BLaER1 treated with 17β-estradiol and CSF1 and Interleukin-3, amounts not matched to agents 10 nM and 100 nM (cell line): ENCODE results near the gene HK2.

Experiments
- H3K27ac ChIP-seq, 11 experiments: shearing (Covaris generic); formaldehyde crosslinking; 2 replicates each; pipeline ENCODE4 v1.8.1; 2022
- H3K27me3 ChIP-seq, 11 experiments: shearing (Covaris generic); formaldehyde crosslinking; 2 replicates each; pipeline ENCODE4 v1.8.1; 2022
- H3K36me3 ChIP-seq, 11 experiments: shearing (Covaris generic); formaldehyde crosslinking; 2 replicates each; pipeline ENCODE4 v1.8.1; 2022
- H3K4me1 ChIP-seq, 10 experiments: shearing (Covaris generic); formaldehyde crosslinking; 2 replicates each; pipeline ENCODE4 v1.8.1; 2022
- H3K4me2 ChIP-seq, 11 experiments: shearing (Covaris generic); formaldehyde crosslinking; 2 replicates each; pipeline ENCODE4 v1.8.1; 2022
- H3K4me3 ChIP-seq, 10 experiments: shearing (Covaris generic); formaldehyde crosslinking; 2 replicates each; pipeline ENCODE4 v1.8.1; 2022
- H3K9ac ChIP-seq, 11 experiments: shearing (Covaris generic); formaldehyde crosslinking; 2 replicates each; pipeline ENCODE4 v1.8.1; 2022
- H3K9me3 ChIP-seq, 11 experiments: shearing (Covaris generic); formaldehyde crosslinking; replicated peaks in 1 of 11; 2 replicates each; pipeline ENCODE4 v1.8.1; 2022
- H4K20me1 ChIP-seq, 11 experiments: shearing (Covaris generic); formaldehyde crosslinking; 2 replicates each; pipeline ENCODE4 v1.8.1; 2022
- Cebpa-rat ChIP-seq, 11 experiments: shearing (Covaris generic); IDR thresholded peaks; 2 replicates each; pipeline ENCODE4 v1.8.1; 2022

The HK2 gene

GRCh38 chr2:74864728-74865722 lies 31.1 kb downstream of the HK2 start:
- H3K9ac ChIP-seq: no peak overlapping the region
- peaks cover 72 to 93% (median 79%) of the 10 kb centered on the region in 10 experiments for H3K4me1 ChIP-seq
- TF ChIP-seq Cebpa-rat (IDR thresholded peaks at IDR 0.05): no peak
- peaks cover 60 to 100% (median 85%) of the 10 kb centered on the region in 11 experiments; a peak in 21 of 22 replicates for H4K20me1 ChIP-seq
- no peak overlapping the region for H3K4me3 ChIP-seq
- no peaks in the 10 kb centered on the region for H3K27me3 ChIP-seq
- peak overlapping the region; percentile 41 to 65 (median 55) for H3K4me2 ChIP-seq
- H3K27ac ChIP-seq: peak overlapping the region in 9 of 11 experiments; percentile 5 to 61 (median 21); a peak in 14 of 22 replicates
- peaks cover 0 to 9% (median 0%) of the 10 kb centered on the region in 11 experiments; a peak in 5 of 22 replicates for H3K9me3 ChIP-seq
- H3K36me3 ChIP-seq: peaks cover 76 to 100% (median 99%) of the 10 kb centered on the region in 11 experiments

- Histone ChIP-seq H3K36me3 (peaks cover 81 to 100% (median 99%) of the 10 kb centered on the region in 11 experiments), H3K9ac (peak overlapping the region in 1 of 11 experiments; percentile 14; a peak in 1 of 22 replicates), H4K20me1 (peaks cover 62 to 100% (median 80%) of the 10 kb centered on the region in 11 experiments; a peak in 21 of 22 replicates), H3K4me3 (no peak overlapping the region), H3K4me2 (peak overlapping the region; percentile 41 to 65 (median 55); a peak in 21 of 22 replicates), H3K27me3 (no peaks in the 10 kb centered on the region), H3K27ac (peak overlapping the region in 8 of 11 experiments; percentile 8 to 61 (median 25); a peak in 14 of 22 replicates), H3K9me3 (peaks cover 0 to 12% (median 0%) of the 10 kb centered on the region in 11 experiments; a peak in 5 of 22 replicates), H3K4me1 (peaks cover 81 to 100% (median 86%) of the 10 kb centered on the region in 10 experiments)
- TF ChIP-seq Cebpa-rat (IDR thresholded peaks at IDR 0.05): no peak
These were observed 32.1 kb downstream of the HK2 start for GRCh38 chr2:74865770-74866674.

- Histone ChIP-seq H3K27ac (peak overlapping the region in 6 of 11 experiments; percentile 1 to 32 (median 10); a peak in 6 of 22 replicates), H3K9me3 (peaks cover 0 to 12% (median 0%) of the 10 kb centered on the region in 11 experiments; a peak in 5 of 22 replicates), H3K36me3 (peaks cover 81 to 100% (median 100%) of the 10 kb centered on the region in 11 experiments), H3K4me2 (peak overlapping the region in 9 of 11 experiments; percentile 30 to 63 (median 49); a peak in 15 of 22 replicates), H3K4me1 (peaks cover 86 to 100% (median 96%) of the 10 kb centered on the region in 10 experiments), H3K27me3 (no peaks in the 10 kb centered on the region), H4K20me1 (peaks cover 46 to 100% (median 74%) of the 10 kb centered on the region in 11 experiments; a peak in 21 of 22 replicates), H3K9ac (peak overlapping the region in 1 of 11 experiments; percentile 7; a peak in 2 of 22 replicates), H3K4me3 (no peak overlapping the region)
- no peak for TF ChIP-seq Cebpa-rat (IDR thresholded peaks at IDR 0.05)
These were observed 34.1 kb downstream of the HK2 start for GRCh38 chr2:74867841-74868658.

- peak overlapping the region in 2 of 11 experiments; percentile 2 to 4; a peak in 1 of 22 replicates for H3K9ac ChIP-seq
- H3K9me3 ChIP-seq: peaks cover 0 to 12% (median 0%) of the 10 kb centered on the region in 11 experiments; a peak in 5 of 22 replicates
- no peak overlapping the region for H3K4me3 ChIP-seq
- no peaks in the 10 kb centered on the region for H3K27me3 ChIP-seq
- TF ChIP-seq Cebpa-rat (IDR thresholded peaks at IDR 0.05): no peak
- H4K20me1 ChIP-seq: peaks cover 36 to 100% (median 69%) of the 10 kb centered on the region in 11 experiments; a peak in 21 of 22 replicates
- H3K4me2 ChIP-seq: peak overlapping the region; percentile 4 to 63 (median 47)
- H3K4me1 ChIP-seq: peaks cover 83 to 100% (median 96%) of the 10 kb centered on the region in 10 experiments
- H3K27ac ChIP-seq: peak overlapping the region in 7 of 11 experiments; percentile 11 to 46 (median 23); a peak in 12 of 22 replicates
- peaks cover 90 to 100% (median 100%) of the 10 kb centered on the region in 11 experiments for H3K36me3 ChIP-seq
These were observed 35.6 kb downstream of the HK2 start for GRCh38 chr2:74869517-74869916.

GRCh38 chr2:74870951-74871350 lies 37.0 kb downstream of the HK2 start:
- H3K4me3 ChIP-seq: no peak overlapping the region
- peaks cover 22 to 100% (median 58%) of the 10 kb centered on the region in 11 experiments; a peak in 21 of 22 replicates for H4K20me1 ChIP-seq
- peaks cover 90 to 100% (median 100%) of the 10 kb centered on the region in 11 experiments for H3K36me3 ChIP-seq
- no peak for TF ChIP-seq Cebpa-rat (IDR thresholded peaks at IDR 0.05)
- H3K27ac ChIP-seq: peak overlapping the region in 4 of 11 experiments; percentile 1 to 65 (median 12); a peak in 2 of 22 replicates
- peak overlapping the region in 9 of 11 experiments; percentile 3 to 53 (median 13); a peak in 9 of 22 replicates for H3K4me2 ChIP-seq
- no peak overlapping the region for H3K9ac ChIP-seq
- H3K4me1 ChIP-seq: peaks cover 77 to 100% (median 94%) of the 10 kb centered on the region in 10 experiments
- peaks cover 0 to 12% (median 0%) of the 10 kb centered on the region in 11 experiments; a peak in 5 of 22 replicates for H3K9me3 ChIP-seq
- H3K27me3 ChIP-seq: no peaks in the 10 kb centered on the region

- Histone ChIP-seq H3K9me3 (peaks cover 0 to 12% (median 0%) of the 10 kb centered on the region in 11 experiments; a peak in 5 of 22 replicates), H3K4me1 (peaks cover 72 to 97% (median 91%) of the 10 kb centered on the region in 10 experiments), H3K4me3 (no peak overlapping the region), H3K4me2 (peak overlapping the region in 9 of 11 experiments; percentile 3 to 53 (median 13); a peak in 10 of 22 replicates), H3K27ac (peak overlapping the region in 6 of 11 experiments; percentile 1 to 65 (median 12); a peak in 6 of 22 replicates), H3K9ac (no peak overlapping the region), H3K36me3 (peaks cover 89 to 100% (median 99%) of the 10 kb centered on the region in 11 experiments), H3K27me3 (no peaks in the 10 kb centered on the region), H4K20me1 (peaks cover 18 to 100% (median 56%) of the 10 kb centered on the region in 11 experiments; a peak in 21 of 22 replicates)
- TF ChIP-seq Cebpa-rat (IDR thresholded peaks at IDR 0.05): no peak
These were observed 37.5 kb downstream of the HK2 start for GRCh38 chr2:74871414-74871813.

- peak overlapping the region in 5 of 11 experiments; percentile 3 to 35 (median 13); a peak in 8 of 22 replicates for H3K4me2 ChIP-seq
- H3K27ac ChIP-seq: peak overlapping the region in 10 of 11 experiments; percentile 1 to 74 (median 24); a peak in 13 of 22 replicates
- H3K27me3 ChIP-seq: no peaks in the 10 kb centered on the region
- no peak for TF ChIP-seq Cebpa-rat (IDR thresholded peaks at IDR 0.05)
- H3K9ac ChIP-seq: no peak overlapping the region
- peaks cover 89 to 100% (median 99%) of the 10 kb centered on the region in 11 experiments for H3K36me3 ChIP-seq
- peaks cover 8 to 100% (median 54%) of the 10 kb centered on the region in 11 experiments; a peak in 18 of 22 replicates for H4K20me1 ChIP-seq
- H3K4me3 ChIP-seq: no peak overlapping the region
- peaks cover 0 to 12% (median 0%) of the 10 kb centered on the region in 11 experiments; a peak in 5 of 22 replicates for H3K9me3 ChIP-seq
- peaks cover 68 to 88% (median 84%) of the 10 kb centered on the region in 10 experiments for H3K4me1 ChIP-seq
These were observed 38.5 kb downstream of the HK2 start for GRCh38 chr2:74872389-74872836.
